Osteoblast (primary cell): Measurements from ENCODE around the gene LRRC36. TPM values are rescaled to one million over a fixed set of nuclear protein-coding genes. Genes with fewer than 3 reads are reported as not detected.

Source experiments
- DNase-seq: peaks from one replicate; pipeline ENCODE4 v3.0.0; 2011; ENCODE audit warnings: low spot score, mixed read lengths; ENCODE audit not compliant: insufficient read length; ENCODE audit errors: missing footprints
- H2AFZ ChIP-seq: 2 replicates; pipeline ENCODE4 v1.6.0; 2011; ENCODE audit warnings: mild to moderate bottlenecking, low read length
- H3K27ac ChIP-seq: 2 replicates; pipeline ENCODE4 v1.5.1; 2011; ENCODE audit warnings: mild to moderate bottlenecking, low read depth, low read length, moderate library complexity
- H3K27me3 ChIP-seq: 2 replicates; pipeline ENCODE4 v1.6.0; 2012; ENCODE audit warnings: mild to moderate bottlenecking, control low read depth, inconsistent platforms, low read length, moderate library complexity; ENCODE audit not compliant: insufficient read depth
- H3K36me3 ChIP-seq: 2 replicates; pipeline ENCODE4 v1.5.1; 2011; ENCODE audit warnings: mild to moderate bottlenecking, low read length, control low read depth, moderate library complexity; ENCODE audit not compliant: insufficient read depth
- H3K4me1 ChIP-seq: 2 replicates; pipeline ENCODE4 v1.5.1; 2011; ENCODE audit warnings: mild to moderate bottlenecking, low read length, control low read depth, moderate library complexity; ENCODE audit not compliant: insufficient read depth
- H3K4me2 ChIP-seq: 2 replicates; pipeline ENCODE4 v1.6.0; 2011; ENCODE audit warnings: mild to moderate bottlenecking, low read length; ENCODE audit not compliant: insufficient read depth
- H3K4me3 ChIP-seq: fragments of 200-600 bp; sonication (generic); 3 replicates; pipeline ENCODE4 v1.5.1; 2012; ENCODE audit warnings: mild to moderate bottlenecking, low read length, inconsistent platforms; ENCODE audit not compliant: insufficient read depth
- H3K79me2 ChIP-seq: 2 replicates; pipeline ENCODE4 v1.6.0; 2012; ENCODE audit warnings: mild to moderate bottlenecking, low read length, control low read depth, inconsistent platforms; ENCODE audit not compliant: insufficient read depth
- H3K9me3 ChIP-seq: 2 replicates; pipeline ENCODE4 v1.5.1; 2011; ENCODE audit warnings: low read depth, low read length, control low read depth
- H4K20me1 ChIP-seq: 2 replicates; pipeline ENCODE4 v1.6.0; 2012; ENCODE audit warnings: mild to moderate bottlenecking, low read length, control low read depth; ENCODE audit not compliant: insufficient read depth
- CTCF ChIP-seq: IDR thresholded peaks from 2 replicates; pipeline ENCODE4 v1.5.1; 2011; ENCODE audit warnings: mild to moderate bottlenecking, low read depth, low read length, moderate library complexity; ENCODE audit errors: extremely low read depth
- total RNA-seq: library from RNA; depleted of rRNA; stranded (reverse); fragments of >200 nt; gene quantifications from 2 replicates; pipeline ENCODE4 v1.2.3, GENCODE V29; 2012

Gene LRRC36
- total RNA-seq, 1 donor = not detected

- TF ChIP-seq CTCF = no peak
- Histone ChIP-seq H3K4me1 (peaks cover 9% of the 10 kb centered on the region), H3K36me3 (no peaks in the 10 kb centered on the region), H3K79me2 (no peaks in the 10 kb centered on the region), H3K9me3 (no peaks in the 10 kb centered on the region), H2AFZ (no peak overlapping the region), H4K20me1 (no peaks in the 10 kb centered on the region), H3K27me3 (peaks cover 9% of the 10 kb centered on the region), H3K4me3 (no peak overlapping the region), H3K27ac (no peak overlapping the region), H3K4me2 (no peak overlapping the region)
- peak; percentile 37 for DNase-seq
Observed at GRCh38 chr16:67421030-67421429, 94.4 kb downstream of the LRRC36 start.

DNA sequence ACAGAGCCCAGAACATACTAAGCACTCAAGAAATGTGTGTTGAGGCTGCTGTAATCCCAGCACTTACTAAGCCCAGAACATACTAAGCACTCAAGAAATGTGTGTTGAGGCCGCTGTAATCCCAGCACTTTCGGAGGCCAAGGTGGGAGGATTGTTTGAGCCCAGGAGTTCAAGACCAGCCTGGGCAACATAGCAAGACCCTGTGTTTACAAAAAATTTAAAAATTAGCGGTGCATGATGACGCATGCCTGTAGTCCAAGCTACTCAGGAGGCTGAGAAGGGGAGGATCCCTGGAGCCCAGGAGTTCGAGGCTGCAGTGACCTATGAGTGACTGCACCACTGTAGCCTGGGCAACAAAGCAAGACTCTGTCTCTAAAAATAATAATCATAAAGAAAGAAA is 96.4 kb downstream of the LRRC36 start:
- Histone ChIP-seq H3K36me3 (no peaks in the 10 kb centered on the region), H3K4me1 (peaks cover 6% of the 10 kb centered on the region), H3K79me2 (no peaks in the 10 kb centered on the region), H3K27ac (no peak overlapping the region), H2AFZ (no peak overlapping the region), H3K27me3 (peaks cover 10% of the 10 kb centered on the region), H3K4me2 (no peak overlapping the region), H4K20me1 (no peaks in the 10 kb centered on the region), H3K4me3 (no peak overlapping the region), H3K9me3 (no peaks in the 10 kb centered on the region)
- no peak for TF ChIP-seq CTCF
- no peak for DNase-seq

- peak; percentile 43 for DNase-seq
- H3K4me3 ChIP-seq = no peak overlapping the region
- H3K27ac ChIP-seq = no peak overlapping the region
- H3K4me2 ChIP-seq = no peak overlapping the region
- peaks cover 6% of the 10 kb centered on the region for H3K4me1 ChIP-seq
- H3K36me3 ChIP-seq = no peaks in the 10 kb centered on the region
- no peak for TF ChIP-seq CTCF
- no peaks in the 10 kb centered on the region for H3K9me3 ChIP-seq
- H3K79me2 ChIP-seq = no peaks in the 10 kb centered on the region
- peaks cover 17% of the 10 kb centered on the region for H3K27me3 ChIP-seq
- no peak overlapping the region for H2AFZ ChIP-seq
- peaks cover 4% of the 10 kb centered on the region for H4K20me1 ChIP-seq
Observed at GRCh38 chr16:67423611-67424260, 97.1 kb downstream of the LRRC36 start.

GRCh38 chr16:67424261-67424615 is 97.6 kb downstream of the LRRC36 start:
- no peak for TF ChIP-seq CTCF
- no peak overlapping the region for H2AFZ ChIP-seq
- no peaks in the 10 kb centered on the region for H3K9me3 ChIP-seq
- H3K27ac ChIP-seq = no peak overlapping the region
- H3K27me3 ChIP-seq = peaks cover 22% of the 10 kb centered on the region
- H3K4me2 ChIP-seq = no peak overlapping the region
- H3K36me3 ChIP-seq = no peaks in the 10 kb centered on the region
- H3K79me2 ChIP-seq = no peaks in the 10 kb centered on the region
- H3K4me1 ChIP-seq = peaks cover 6% of the 10 kb centered on the region
- H4K20me1 ChIP-seq = peaks cover 7% of the 10 kb centered on the region
- H3K4me3 ChIP-seq = no peak overlapping the region
- DNase-seq = peak; percentile 39
